HG03025 (cell line): Measurements from ENCODE around the gene CYBRD1.
"Not testable (repeated sequence)": the region's sequence is repeated elsewhere in the genome, so short reads cannot be mapped to it uniquely, and the experiment has no call there.

Experiments
- ATAC-seq: cut with Tn5 transposase; IDR thresholded peaks from one replicate; pipeline ENCODE4 v1.9.1; 2021; ENCODE audit warnings: mild to moderate bottlenecking, moderate library complexity; ENCODE audit not compliant: unreplicated experiment, low FRiP score

CYBRD1 gene

DNA sequence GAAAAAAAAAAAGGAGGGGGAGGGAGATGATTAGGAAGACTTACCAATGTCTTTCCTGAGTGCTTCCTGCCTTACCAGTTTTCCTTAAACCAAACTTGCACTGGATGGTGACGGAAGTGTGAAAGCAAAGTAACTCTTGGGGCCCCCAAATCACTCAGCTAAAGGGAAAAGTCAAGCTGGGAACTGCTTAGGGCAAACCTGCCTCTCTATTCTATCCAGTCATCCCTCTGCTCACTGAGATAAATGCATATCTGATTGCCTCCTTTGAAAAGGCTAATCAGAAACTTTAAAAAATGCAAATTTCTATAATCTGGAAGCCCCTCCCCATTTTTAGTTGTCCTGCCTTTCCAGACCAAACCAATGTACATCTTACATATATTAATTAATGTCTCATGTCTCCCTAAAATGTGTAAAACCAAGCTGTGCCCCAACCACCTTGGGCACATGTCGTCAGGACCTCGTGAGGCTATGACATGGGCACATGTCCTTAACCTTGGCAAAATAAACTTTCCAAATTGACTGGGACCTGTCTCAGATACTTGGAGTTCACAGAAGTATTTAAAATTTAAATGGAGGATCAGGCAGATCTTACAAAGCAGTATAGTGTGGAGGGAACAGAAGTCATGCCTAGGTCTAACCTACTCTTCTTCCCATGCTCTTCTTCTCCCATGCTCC, 7.2 kb upstream of the CYBRD1 start:
- ATAC-seq: no peak

DNA sequence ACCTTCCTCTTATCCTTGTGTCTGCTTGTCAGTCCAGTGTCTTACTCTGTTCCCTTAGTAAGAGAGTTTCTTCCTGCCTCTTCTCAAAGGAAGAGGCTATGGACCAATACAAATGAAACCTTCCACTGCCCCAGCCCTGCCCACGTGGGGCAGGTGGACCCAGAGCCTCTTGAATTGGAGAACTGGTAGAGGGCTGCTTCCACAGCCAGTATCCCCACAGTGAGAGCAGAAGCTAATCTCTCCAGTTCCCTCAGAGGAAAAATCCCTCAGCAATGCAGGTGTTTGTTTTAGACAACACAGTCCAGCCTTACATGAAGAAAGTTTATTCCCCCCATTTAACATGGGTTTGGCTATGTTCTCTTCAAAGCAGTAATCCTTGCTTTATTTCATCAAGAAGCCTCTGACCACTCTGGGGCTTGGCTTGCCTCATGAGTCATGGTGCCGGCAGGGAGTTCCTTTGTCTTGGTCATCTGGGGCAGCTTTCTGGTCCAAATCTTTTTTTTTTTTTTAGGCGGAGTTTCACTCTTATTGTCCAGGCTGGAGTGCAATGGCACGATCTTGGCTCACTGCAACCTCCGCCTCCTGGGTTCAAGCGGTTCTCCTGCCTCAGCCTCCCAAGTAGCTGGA, 6.5 kb upstream of the CYBRD1 start:
- no peak for ATAC-seq

DNA sequence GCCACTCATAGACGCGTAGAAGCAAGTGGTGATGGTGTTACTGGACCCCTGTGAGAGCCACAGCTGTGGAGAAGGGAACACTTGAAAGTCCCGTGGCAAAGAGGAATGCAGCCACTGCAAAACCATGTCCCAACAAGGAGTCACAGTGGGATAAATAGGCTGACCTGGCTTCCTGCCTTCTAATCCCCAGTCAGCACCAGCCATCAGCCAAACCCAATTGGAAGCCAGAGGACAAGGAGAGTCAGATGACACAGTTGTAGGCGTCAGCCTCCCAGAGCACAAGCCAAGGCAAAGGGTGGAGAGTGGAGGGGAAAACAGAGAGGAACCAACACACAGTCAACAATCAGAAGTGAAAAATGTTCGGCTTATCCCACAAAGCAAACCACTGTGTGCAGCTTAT, 5.5 kb upstream of the CYBRD1 start:
- ATAC-seq: no peak

DNA sequence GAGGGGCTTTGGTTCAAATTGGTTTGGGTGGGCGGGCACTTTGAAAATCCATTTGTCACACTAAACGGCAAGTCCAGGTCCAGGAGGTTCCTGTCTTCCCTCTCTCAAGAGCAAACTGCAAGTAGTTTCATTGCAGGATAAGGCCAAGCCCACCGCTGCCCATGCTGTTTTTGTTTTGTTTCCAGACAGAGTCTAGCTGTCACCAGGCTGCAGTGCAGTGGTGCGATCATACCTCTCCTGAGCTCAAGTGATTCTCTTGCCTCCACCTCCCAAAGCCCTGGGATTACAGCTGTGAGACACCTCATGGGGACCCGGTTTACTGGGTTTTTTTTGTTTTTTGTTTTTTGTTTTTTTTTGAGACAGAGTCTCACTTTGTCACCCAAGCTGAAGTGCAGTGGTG, 1.8 kb upstream of the CYBRD1 start:
- ATAC-seq: no peak

DNA sequence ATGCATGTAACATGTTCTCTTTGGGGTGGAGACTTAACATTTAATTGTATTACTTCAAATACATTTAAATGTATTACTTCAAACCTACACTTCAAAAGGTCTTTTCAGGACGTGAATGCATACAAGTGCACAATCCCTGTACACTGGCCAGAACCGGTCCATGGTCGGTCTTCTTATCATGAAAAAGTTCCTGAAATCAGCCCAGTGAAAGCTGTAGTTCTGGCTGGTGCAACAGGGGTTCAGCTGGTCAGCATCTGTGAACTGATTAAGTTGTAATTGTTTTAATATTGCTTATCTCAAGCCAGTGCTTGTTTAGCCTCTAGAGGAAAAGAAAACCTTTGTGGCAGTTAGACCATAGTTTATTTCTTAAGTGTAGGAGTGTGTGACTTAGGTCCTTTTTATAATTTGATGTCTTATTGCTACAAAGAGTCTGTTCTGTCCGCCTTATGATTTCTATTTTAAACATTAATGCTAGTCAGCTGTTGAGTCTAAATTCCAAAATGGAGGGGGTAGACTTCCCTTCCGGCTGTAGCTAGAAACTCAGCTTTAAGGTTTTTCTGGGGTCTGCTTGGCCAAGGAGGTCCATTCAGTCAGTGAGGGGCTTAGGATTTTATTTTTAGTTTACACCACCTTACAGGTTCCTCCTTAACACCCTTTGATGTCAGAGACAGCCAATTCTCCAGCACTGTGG, 768 bp upstream of the CYBRD1 start:
- no peak for ATAC-seq

DNA sequence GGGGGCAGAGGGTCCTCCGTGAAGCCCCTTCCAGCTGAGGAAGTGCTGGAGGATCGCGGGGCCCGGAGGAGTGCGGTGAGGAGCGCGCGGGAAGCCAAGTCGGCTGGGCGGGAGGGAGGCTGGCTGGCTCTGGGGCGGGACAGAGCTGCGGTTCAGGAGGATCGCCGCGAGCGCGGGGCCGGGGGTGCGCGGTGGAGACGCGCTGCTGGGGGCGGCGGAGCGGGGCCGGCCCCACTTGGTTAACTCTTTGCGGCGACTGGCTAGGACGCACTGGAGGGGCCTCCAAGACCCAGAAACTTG, 464 bp downstream of the CYBRD1 start:
- peak; percentile 44 for ATAC-seq

DNA sequence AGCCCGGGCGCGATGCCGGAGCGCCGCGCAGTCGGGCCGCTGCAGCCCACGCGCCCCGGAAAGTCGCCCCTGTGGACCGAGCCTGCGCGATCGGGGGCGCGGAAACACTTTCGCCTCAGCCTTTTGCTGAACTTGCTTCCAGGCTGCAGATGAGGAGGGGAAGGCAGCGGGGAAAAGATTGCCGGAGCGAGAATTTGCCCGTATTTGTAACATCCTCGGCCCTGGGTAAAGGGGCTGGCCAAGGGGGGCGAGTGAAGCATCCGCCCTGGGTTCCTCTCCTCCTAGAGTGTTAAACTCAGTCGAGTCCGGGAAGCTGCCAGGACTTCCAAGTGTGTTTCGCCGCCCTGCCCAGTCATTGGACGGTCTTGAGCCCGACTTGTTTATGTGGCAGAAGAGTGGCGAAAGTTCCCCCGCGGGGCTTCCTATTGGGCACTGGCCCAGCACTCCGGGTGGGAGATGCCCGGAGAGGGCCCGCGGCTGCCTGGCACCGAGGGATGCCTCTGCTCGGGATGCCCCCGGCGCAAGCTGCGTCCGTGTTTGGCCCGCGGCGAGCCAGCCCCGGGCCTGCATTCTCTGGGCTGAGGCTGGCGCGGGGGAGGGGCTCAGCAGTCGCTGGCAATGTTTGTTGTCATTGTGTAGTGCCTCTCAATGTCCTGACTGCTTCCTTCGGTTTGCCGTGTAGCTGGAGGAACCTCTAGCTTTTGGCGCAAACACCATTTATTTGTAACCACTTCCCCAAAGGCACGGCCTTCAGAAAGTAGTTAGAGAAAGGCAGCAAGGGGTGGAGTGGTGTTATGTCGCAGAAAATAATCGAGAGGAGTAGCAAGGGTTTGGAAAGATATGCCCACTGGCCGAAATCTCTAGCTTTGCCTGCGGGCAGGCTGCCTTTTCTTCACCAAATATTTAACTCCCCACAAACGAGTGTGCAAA, 1.1 kb downstream of the CYBRD1 start:
- ATAC-seq: peak; percentile 36

DNA sequence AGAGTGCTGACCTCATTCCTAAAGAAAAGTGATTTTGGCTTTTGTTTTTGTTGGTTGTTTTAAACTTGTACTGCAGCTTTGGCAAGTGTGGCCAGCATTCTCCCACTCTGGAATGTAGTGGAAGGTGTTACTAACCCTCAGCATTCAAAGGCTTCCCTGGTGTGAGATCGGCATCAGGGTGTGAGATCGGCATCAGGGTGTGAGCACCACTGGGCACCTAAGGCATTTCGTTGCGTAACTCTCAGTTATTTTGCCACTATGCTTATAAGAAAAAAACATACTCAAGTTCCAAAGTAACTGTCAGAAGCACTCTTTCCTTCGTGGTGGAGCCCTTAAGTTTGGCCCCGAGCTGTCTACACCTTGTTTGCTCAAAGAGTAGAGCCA, 1.7 kb downstream of the CYBRD1 start:
- ATAC-seq: no peak

DNA sequence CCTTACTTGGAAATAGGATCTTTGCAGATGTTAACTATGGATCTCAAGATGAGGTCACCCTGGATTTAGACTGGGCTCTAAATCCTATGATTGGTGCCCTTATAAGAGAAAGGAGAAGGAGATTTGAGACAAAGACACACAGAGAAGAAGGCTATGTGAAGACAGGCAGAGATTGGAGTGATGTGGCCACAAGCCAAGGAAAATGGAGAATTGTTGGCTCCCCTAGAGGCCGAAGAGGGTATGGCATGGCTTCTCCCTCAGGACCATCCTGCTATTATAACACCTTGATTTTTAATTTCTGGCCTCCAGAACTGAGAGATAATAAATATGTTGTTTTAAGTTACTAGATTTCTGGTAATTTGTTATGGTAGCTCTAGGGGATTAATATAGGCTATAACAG, 7.6 kb downstream of the CYBRD1 start:
- ATAC-seq: no peak

DNA sequence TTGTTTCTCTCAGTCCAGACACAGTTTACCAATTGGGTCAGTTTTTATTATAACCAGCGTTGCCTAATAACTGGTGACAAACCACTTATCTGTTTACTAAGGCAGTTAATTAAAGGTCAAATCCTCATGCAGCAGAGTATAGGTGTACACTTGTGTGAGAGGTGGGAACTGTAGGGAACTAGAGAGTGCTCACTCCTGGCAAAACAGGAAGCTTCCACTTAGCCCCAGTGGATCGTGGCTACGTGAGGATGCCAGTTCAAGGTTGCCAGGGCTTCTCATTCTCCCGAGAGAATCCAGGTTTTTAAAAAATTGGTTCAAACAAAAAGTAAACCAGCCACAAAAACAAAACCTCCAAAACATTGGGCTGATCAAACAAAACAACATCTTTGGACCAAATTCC, 8.1 kb downstream of the CYBRD1 start:
- no peak for ATAC-seq

DNA sequence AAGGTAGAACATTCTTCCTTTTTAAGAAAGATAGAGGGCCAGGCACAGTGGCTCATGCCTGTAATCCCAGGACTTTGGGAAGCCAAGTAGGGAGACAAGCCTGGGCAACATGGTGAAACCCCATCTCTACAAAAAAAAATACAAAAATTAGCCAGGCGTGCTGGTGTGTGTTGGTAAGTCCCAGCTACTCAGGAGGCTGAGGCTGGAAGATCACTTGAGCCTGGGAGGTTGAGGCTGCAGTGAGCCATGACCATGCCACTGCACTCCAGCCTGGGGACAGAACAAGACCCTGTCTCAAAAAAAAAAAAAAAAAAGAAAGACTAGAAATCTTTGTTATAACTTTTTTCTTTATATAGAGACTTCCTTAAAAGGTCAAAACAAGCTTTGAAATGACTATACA, 8.6 kb downstream of the CYBRD1 start:
- ATAC-seq: not testable (repeated sequence)

DNA sequence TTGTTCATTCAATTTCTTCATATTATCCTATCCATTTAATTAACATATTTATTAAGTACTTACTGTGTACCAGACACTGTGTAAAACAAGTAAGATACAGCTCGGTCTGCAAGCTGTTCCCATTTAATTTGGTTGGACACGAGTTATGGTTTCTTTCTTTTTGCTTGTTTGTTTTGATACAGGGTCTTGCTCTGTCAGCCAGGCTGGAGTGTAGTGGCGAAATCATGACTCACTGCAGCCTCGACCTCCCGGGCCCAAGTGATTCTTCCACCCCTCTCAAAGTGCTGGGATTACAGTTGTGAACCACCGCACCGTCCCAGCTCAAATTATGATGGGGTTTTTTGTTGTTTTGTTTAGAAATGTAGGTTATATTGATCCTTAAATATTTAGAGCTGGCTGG, 9.0 kb downstream of the CYBRD1 start:
- ATAC-seq: no peak

DNA sequence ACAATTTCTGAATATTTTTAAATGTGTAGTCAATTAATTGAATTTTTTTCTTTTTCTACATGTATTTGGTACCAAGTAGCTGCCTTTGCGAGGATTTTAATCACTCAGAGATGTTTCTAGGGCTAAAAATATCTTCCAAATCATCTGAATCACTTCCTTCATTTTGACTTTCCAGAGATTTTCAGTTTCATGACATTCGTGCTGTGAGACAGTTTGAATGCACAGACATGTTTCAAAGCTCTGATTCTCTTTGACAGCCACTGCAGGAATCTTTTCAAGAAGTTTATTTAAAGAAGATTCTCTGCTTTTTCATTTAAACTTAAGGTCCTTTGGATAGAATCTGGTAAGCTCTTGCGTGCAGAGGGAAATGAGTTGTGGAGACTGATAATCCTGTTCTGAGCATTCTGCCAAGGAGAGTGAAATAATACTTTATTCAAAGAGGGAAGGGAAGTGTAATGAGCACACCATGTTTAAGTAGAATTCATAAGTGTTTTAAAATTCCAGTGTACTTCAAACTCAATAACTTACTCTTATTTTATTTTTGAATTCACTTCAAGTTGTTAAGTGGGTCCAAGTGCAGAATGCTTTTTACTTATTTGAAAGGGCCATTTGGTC, 9.7 kb downstream of the CYBRD1 start:
- ATAC-seq: no peak

DNA sequence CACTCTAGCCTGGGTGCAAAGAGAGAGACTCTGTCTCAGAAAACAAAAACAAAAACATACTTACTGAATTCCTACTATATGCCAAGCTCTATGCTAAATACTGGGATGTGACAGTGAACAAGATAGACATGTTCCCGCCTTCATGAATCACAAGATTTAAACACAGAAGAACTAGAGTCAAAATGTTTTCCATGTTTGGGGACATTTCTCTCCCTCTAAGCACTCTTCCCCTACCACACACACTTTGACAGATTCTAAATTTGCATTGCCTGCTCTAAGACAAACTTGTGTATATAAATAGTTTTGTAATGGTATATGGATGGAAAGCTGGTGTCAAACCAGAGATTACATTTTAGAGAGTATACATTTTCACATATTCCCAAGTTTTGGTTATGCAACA, 11.1 kb downstream of the CYBRD1 start:
- ATAC-seq: no peak

DNA sequence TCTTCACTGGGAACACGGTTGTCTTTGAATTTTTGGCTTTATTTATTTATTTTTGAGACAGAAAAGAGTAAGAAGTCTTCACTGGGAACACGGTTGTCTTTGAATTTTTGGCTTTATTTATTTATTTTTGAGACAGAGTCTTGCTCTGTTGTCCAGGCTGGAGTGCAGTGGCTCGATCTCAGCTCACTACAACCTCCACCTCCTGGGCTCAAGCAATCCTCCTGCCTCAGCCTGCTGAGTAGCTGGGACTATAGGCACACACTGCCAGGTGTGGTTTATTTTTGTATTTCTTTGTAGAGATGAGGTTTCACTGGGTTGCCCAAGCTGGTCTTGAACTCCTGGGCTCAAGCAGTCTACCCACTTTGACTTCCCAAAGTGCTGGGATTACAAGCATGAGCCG, 13.3 kb downstream of the CYBRD1 start:
- not testable (repeated sequence) for ATAC-seq

DNA sequence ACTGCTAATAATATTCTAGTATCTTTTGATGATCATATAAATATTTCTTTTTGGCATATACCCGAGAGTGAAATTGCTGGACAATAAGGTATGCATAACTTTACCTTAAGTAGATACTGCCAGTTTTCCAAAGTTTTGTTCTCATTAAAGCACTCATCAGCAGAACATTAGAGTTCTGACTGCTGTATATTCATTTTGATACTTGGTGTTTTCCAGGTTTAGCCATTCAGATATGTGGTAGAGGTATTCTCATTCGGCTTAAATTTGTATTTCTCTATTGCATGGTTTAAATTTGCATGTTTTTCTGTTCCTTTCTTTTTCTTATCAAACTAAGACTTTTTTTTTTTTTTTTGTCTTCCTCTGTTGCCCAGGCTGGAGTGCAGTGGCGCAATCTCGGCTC, 18.2 kb downstream of the CYBRD1 start:
- ATAC-seq: no peak

DNA sequence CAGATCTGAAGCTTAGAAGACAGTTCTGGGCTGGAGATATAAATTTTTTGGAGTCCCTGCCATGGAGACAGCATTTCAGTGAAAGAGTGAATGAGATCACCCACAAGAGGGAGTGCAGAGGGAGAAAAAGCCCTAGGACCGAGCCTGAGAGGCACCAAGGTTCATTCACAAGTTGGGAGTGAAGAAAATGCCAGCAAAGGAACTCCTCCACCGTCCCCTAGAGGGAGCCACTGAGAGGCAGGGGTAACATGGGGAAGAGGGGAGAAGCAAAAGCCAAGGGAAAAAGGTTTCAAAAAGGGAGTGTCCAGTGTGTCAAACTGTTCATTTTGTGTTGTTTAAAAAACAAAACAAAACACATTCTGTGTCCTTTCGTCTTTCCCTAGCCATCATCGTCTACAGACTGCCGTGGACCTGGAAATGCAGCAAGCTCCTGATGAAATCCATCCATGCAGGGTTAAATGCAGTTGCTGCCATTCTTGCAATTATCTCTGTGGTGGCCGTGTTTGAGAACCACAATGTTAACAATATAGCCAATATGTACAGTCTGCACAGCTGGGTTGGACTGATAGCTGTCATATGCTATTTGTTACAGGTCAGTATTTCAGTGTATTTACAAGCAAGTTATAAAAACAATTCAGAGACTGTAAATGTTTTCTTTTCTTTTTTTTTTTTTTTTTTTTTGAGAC, 19.1 kb downstream of the CYBRD1 start:
- no peak for ATAC-seq

DNA sequence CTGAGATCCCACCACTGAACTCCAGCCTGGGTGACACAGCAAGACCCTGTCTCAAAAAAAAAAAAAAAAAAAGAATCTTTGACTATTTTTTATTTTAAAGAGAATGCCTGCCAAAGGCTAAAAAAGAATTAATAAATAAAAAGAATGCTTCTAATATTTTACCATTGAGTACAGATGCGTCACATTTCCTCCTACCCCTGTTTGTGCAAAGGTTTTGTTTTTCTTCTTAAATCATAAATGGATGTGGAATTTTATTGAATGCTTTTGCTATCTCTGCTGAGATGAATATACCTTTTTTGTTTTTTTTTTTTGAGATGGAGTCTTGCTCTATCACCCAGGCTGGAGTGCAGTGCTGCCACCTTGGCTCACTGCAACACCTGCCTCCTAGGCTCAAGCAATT, 22.8 kb downstream of the CYBRD1 start:
- no peak for ATAC-seq

DNA sequence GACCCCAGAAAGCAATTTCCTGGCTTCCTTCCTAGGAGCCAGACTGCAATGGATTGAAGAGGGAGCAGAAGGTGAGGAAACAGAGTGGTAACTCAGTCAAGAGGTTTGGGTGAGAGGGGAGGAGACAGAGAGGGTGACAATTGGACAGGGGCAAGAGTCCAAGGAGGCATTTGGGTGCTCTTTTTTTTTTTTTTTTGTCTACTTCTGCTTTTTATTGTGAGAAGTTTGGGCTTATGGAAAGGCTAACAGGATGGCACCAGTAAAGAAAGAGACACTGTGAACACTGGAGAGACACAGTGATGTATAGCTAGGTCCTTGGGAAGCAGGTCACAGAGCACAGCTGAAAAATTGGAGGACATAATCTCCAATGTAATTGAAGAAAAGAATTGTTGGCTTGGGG, 25.0 kb downstream of the CYBRD1 start:
- ATAC-seq: no peak

DNA sequence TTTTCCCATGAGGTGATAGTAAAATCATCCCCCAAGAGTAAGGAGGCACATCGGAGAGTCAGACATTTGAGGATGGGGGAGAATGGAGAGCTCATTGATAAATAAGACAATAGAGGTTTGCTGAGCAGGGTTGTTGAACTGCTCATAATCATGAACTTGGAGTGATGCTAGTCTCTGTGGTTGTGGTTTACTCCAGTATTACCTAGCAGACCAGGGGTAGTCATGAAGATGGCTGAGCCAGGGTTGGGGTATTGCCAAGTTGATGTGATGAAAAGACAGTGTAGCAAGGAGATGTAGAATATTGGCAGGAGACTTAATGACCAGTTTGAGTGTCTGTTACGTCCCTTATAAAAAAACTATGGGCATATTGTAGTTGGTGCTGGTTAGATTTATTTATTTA, 25.4 kb downstream of the CYBRD1 start:
- no peak for ATAC-seq
